Karpas-422 (cell line): ENCODE data around the gene UFD1. TPM values are rescaled to one million over a fixed set of nuclear protein-coding genes. Genes with fewer than 3 reads are reported as not detected.

Experiments used
- DNase-seq: peaks from one replicate; pipeline ENCODE4 v3.0.0-alpha.2; 2015
- H2AFZ ChIP-seq: fragments of 200-600 bp; sonication (generic); 2 replicates; pipeline ENCODE4 v1.6.1; 2014; ENCODE audit warnings: antibody characterized with exemption, low read length, mixed read lengths
- H3K27ac ChIP-seq: fragments of 200-600 bp; sonication (generic); 2 replicates; pipeline ENCODE4 v1.5.1; 2014; ENCODE audit warnings: mild to moderate bottlenecking, low read length, moderate library complexity
- H3K27me3 ChIP-seq: fragments of 200-600 bp; sonication (generic); 2 replicates; pipeline ENCODE4 v1.6.1; 2014; ENCODE audit warnings: low read length, mixed read lengths
- H3K36me3 ChIP-seq: fragments of 200-600 bp; sonication (generic); 2 replicates; pipeline ENCODE4 v1.6.1; 2014; ENCODE audit warnings: low read length, mixed read lengths; ENCODE audit not compliant: insufficient read depth
- H3K4me1 ChIP-seq: fragments of 200-600 bp; sonication (generic); 2 replicates; pipeline ENCODE4 v1.6.1; 2014; ENCODE audit warnings: mild to moderate bottlenecking, low read length, mixed read lengths
- H3K4me2 ChIP-seq: fragments of 200-600 bp; sonication (generic); 2 replicates; pipeline ENCODE4 v1.6.1; 2014; ENCODE audit warnings: low read length, low read depth, mild to moderate bottlenecking; ENCODE audit not compliant: poor library complexity, severe bottlenecking
- H3K4me3 ChIP-seq: fragments of 200-600 bp; sonication (generic); 2 replicates; pipeline ENCODE4 v1.5.1; 2014; ENCODE audit warnings: mild to moderate bottlenecking, antibody characterized with exemption, low read length, mixed read lengths
- H3K79me2 ChIP-seq: fragments of 200-600 bp; sonication (generic); 2 replicates; pipeline ENCODE4 v1.6.1; 2014; ENCODE audit warnings: mild to moderate bottlenecking, low read length, mixed read lengths
- H3K9ac ChIP-seq: fragments of 200-600 bp; sonication (generic); 2 replicates; pipeline ENCODE4 v1.6.0; 2014; ENCODE audit warnings: low read length
- H3K9me2 ChIP-seq: fragments of 200-600 bp; sonication (generic), shearing (Covaris generic); replicated peaks from 2 replicates; pipeline ENCODE4 v1.6.0; 2014; ENCODE audit warnings: mild to moderate bottlenecking, low read length, moderate library complexity; ENCODE audit not compliant: insufficient read depth
- H3K9me3 ChIP-seq: fragments of 300-700, 200-600 bp; sonication (generic); 2 replicates; pipeline ENCODE4 v1.6.1; 2014; ENCODE audit warnings: low read length, mixed read lengths
- H4K20me1 ChIP-seq: fragments of 200-600 bp; sonication (generic); 2 replicates; pipeline ENCODE4 v1.6.1; 2014; ENCODE audit warnings: mild to moderate bottlenecking, antibody characterized with exemption, low read length, low read depth; ENCODE audit not compliant: insufficient read depth
- total RNA-seq: library from RNA; depleted of rRNA; stranded (reverse); fragments of >200 nt; shearing (Covaris generic); gene quantifications from 2 replicates; pipeline ENCODE4 v1.2.3, GENCODE V29; 2014; ENCODE audit warnings: low replicate concordance

The UFD1 gene
- total RNA-seq, 1 experiment from 2014 or later, result 91.5 TPM

- no peaks in the 10 kb centered on the region for H3K9me2 ChIP-seq
- no peaks in the 10 kb centered on the region for H3K27me3 ChIP-seq
- H4K20me1 ChIP-seq, result peaks cover 19% of the 10 kb centered on the region; the same call in 1 of the 2 replicates
- no peak overlapping the region for H3K9ac ChIP-seq
- no peaks in the 10 kb centered on the region for H3K9me3 ChIP-seq
- peak overlapping the region; percentile 25 for H3K4me2 ChIP-seq
- DNase-seq, result peak; percentile 59
- peaks cover 32% of the 10 kb centered on the region for H3K4me1 ChIP-seq
- H3K4me3 ChIP-seq, result no peak overlapping the region
- H3K27ac ChIP-seq, result peak overlapping the region; percentile 73
- no peak overlapping the region for H2AFZ ChIP-seq
- H3K36me3 ChIP-seq, result no peaks in the 10 kb centered on the region
- peaks cover 100% of the 10 kb centered on the region for H3K79me2 ChIP-seq
These were observed 59.9 kb downstream of the UFD1 start for GRCh38 chr22:19419086-19419463.

GRCh38 chr22:19412923-19413322 is 66.1 kb downstream of the UFD1 start:
- H3K4me2 ChIP-seq, result no peak overlapping the region
- H3K9me2 ChIP-seq, result no peaks in the 10 kb centered on the region
- no peak overlapping the region for H3K9ac ChIP-seq
- H3K4me1 ChIP-seq, result no peaks in the 10 kb centered on the region
- H3K79me2 ChIP-seq, result peaks cover 79% of the 10 kb centered on the region
- no peak overlapping the region for H3K4me3 ChIP-seq
- H4K20me1 ChIP-seq, result peaks cover 29% of the 10 kb centered on the region
- H3K36me3 ChIP-seq, result peaks cover 14% of the 10 kb centered on the region; the same call in 1 of the 2 replicates
- H3K27me3 ChIP-seq, result no peaks in the 10 kb centered on the region
- no peak overlapping the region for H2AFZ ChIP-seq
- no peak for DNase-seq
- no peaks in the 10 kb centered on the region for H3K9me3 ChIP-seq
- no peak overlapping the region for H3K27ac ChIP-seq

GRCh38 chr22:19412478-19412877 is 66.5 kb downstream of the UFD1 start:
- no peak overlapping the region for H3K27ac ChIP-seq

GRCh38 chr22:19411690-19412045 is 67.3 kb downstream of the UFD1 start:
- no peaks in the 10 kb centered on the region for H3K4me1 ChIP-seq
- no peak overlapping the region for H3K4me3 ChIP-seq
- peaks cover 73% of the 10 kb centered on the region for H3K79me2 ChIP-seq
- no peak for DNase-seq
- no peak overlapping the region for H3K4me2 ChIP-seq
- H3K9me2 ChIP-seq, result no peaks in the 10 kb centered on the region
- no peak overlapping the region for H2AFZ ChIP-seq
- H3K27me3 ChIP-seq, result no peaks in the 10 kb centered on the region
- H4K20me1 ChIP-seq, result peaks cover 25% of the 10 kb centered on the region
- H3K36me3 ChIP-seq, result peaks cover 24% of the 10 kb centered on the region; the same call in 1 of the 2 replicates
- H3K27ac ChIP-seq, result no peak overlapping the region
- no peaks in the 10 kb centered on the region for H3K9me3 ChIP-seq
- H3K9ac ChIP-seq, result no peak overlapping the region

More at GRCh38 chr22:19412478-19412877, 66.5 kb downstream of the UFD1 start:
- Histone ChIP-seq H3K79me2 (peaks cover 75% of the 10 kb centered on the region), H3K9ac (no peak overlapping the region), H3K27me3 (no peaks in the 10 kb centered on the region), H3K36me3 (peaks cover 18% of the 10 kb centered on the region; the same call in 1 of the 2 replicates), H3K4me1 (no peaks in the 10 kb centered on the region), H3K9me2 (no peaks in the 10 kb centered on the region), H3K9me3 (no peaks in the 10 kb centered on the region), H3K4me3 (no peak overlapping the region), H3K4me2 (no peak overlapping the region), H4K20me1 (peaks cover 25% of the 10 kb centered on the region), H2AFZ (no peak overlapping the region)
- DNase-seq, result no peak

GRCh38 chr22:19410941-19411689 is 67.9 kb downstream of the UFD1 start:
- H3K36me3 ChIP-seq, result peaks cover 30% of the 10 kb centered on the region; the same call in 1 of the 2 replicates
- H3K9ac ChIP-seq, result no peak overlapping the region
- no peaks in the 10 kb centered on the region for H3K4me1 ChIP-seq
- no peak overlapping the region for H3K27ac ChIP-seq
- peaks cover 67% of the 10 kb centered on the region for H3K79me2 ChIP-seq
- H2AFZ ChIP-seq, result no peak overlapping the region
- no peaks in the 10 kb centered on the region for H3K9me2 ChIP-seq
- no peak overlapping the region for H3K4me2 ChIP-seq
- no peaks in the 10 kb centered on the region for H3K27me3 ChIP-seq
- H3K4me3 ChIP-seq, result no peak overlapping the region
- peaks cover 25% of the 10 kb centered on the region for H4K20me1 ChIP-seq
- no peaks in the 10 kb centered on the region for H3K9me3 ChIP-seq
- DNase-seq, result no peak

- Histone ChIP-seq H3K9me2 (no peaks in the 10 kb centered on the region), H3K4me2 (no peak overlapping the region), H3K9ac (no peak overlapping the region), H3K36me3 (peaks cover 51% of the 10 kb centered on the region; the same call in 1 of the 2 replicates), H3K9me3 (no peaks in the 10 kb centered on the region), H3K27ac (no peak overlapping the region), H3K27me3 (no peaks in the 10 kb centered on the region), H3K4me3 (no peak overlapping the region), H4K20me1 (peaks cover 21% of the 10 kb centered on the region), H3K79me2 (peaks cover 48% of the 10 kb centered on the region), H2AFZ (no peak overlapping the region), H3K4me1 (no peaks in the 10 kb centered on the region)
- no peak for DNase-seq
These were observed 71.1 kb downstream of the UFD1 start for GRCh38 chr22:19407649-19408606.

GRCh38 chr22:19406846-19407245 is 72.1 kb downstream of the UFD1 start:
- H3K9me2 ChIP-seq, result no peaks in the 10 kb centered on the region
- no peak overlapping the region for H3K4me3 ChIP-seq
- DNase-seq, result no peak
- H3K4me2 ChIP-seq, result no peak overlapping the region
- H3K4me1 ChIP-seq, result no peaks in the 10 kb centered on the region
- H3K36me3 ChIP-seq, result peaks cover 59% of the 10 kb centered on the region; the same call in 1 of the 2 replicates
- peaks cover 11% of the 10 kb centered on the region; the same call in 1 of the 2 replicates for H4K20me1 ChIP-seq
- no peak overlapping the region for H3K27ac ChIP-seq
- no peaks in the 10 kb centered on the region for H3K27me3 ChIP-seq
- H3K79me2 ChIP-seq, result peaks cover 40% of the 10 kb centered on the region
- H3K9me3 ChIP-seq, result no peaks in the 10 kb centered on the region
- no peak overlapping the region for H2AFZ ChIP-seq
- H3K9ac ChIP-seq, result no peak overlapping the region

GRCh38 chr22:19406281-19406811 is 72.6 kb downstream of the UFD1 start:
- Histone ChIP-seq H3K4me1 (no peaks in the 10 kb centered on the region), H3K36me3 (peaks cover 59% of the 10 kb centered on the region; the same call in 1 of the 2 replicates), H3K27me3 (no peaks in the 10 kb centered on the region), H3K9me2 (no peaks in the 10 kb centered on the region), H4K20me1 (peaks cover 6% of the 10 kb centered on the region; the same call in 1 of the 2 replicates), H3K79me2 (peaks cover 35% of the 10 kb centered on the region), H3K4me3 (no peak overlapping the region), H3K4me2 (no peak overlapping the region), H3K9me3 (no peaks in the 10 kb centered on the region), H3K9ac (no peak overlapping the region), H2AFZ (no peak overlapping the region), H3K27ac (no peak overlapping the region)
- no peak for DNase-seq
